Measurements from ENCODE around the gene TRIM3. TPM values are rescaled to one million over a fixed set of nuclear protein-coding genes. Genes with fewer than 3 reads are reported as not detected.

The TRIM3 gene
- total RNA-seq, 1 experiment from 2014 or later: 13.4 TPM

DNA sequence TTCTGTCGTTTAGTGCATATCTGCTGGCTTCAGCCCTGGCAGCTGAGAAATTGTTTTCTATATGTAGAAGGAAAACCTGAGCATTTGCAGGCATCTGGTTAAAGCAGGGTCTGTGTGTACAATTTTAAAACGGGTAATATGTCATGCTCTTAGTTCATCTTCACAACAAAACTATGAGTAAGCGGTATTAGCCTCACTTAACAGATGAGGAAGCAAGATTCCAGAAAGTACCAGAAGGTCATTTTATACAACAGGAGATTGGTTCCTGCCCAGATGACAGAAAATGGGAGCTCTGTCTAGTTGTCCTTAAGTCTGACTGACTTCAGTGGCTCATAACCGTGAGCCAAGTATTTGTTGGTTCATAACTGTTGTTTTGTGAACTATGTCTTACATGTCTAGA, 8.7 kb upstream of the TRIM3 start:
- intact Hi-C loops (cut with micrococcal nuclease): no loop called here
- no peak overlapping the region for H2AFZ ChIP-seq (ENCODE audit: low read depth, low read length, poor library complexity, severe bottlenecking)
- H3K4me1 ChIP-seq (ENCODE audit: control insufficient read depth in 1 of 2, insufficient read depth in 2 of 2, low read length in 2 of 2): peaks cover 13 to 21% of the 10 kb centered on the region in 2 experiments; a peak in 3 of 4 replicates
- no peaks in the 10 kb centered on the region for H3K9me3 ChIP-seq (ENCODE audit: control insufficient read depth in 1 of 2, insufficient read depth in 1 of 2, low read depth in 1 of 2, low read length in 2 of 2)
- peak overlapping the region; percentile 86 to 96 for H3K4me3 ChIP-seq (replicated peaks in 1 of 2; ENCODE audit: low read depth in 1 of 2, low read length in 2 of 2)
- no peak for TF ChIP-seq EZH2 (IDR thresholded peaks at IDR 0.05)
- no peak for TF ChIP-seq ZFX (IDR thresholded peaks at IDR 0.05)
- TF ChIP-seq CBX3 (IDR thresholded peaks at IDR 0.05; ENCODE audit: low read depth): no peak
- TF ChIP-seq RAD21 (IDR thresholded peaks at IDR 0.05; ENCODE audit: low read depth): no peak
- TF ChIP-seq SP1 (IDR thresholded peaks at IDR 0.05; ENCODE audit: low read depth): no peak
- TF ChIP-seq POLR2AphosphoS5 (IDR thresholded peaks at IDR 0.05; ENCODE audit: low read depth, low read length): no peak
- TF ChIP-seq ZNF274 (IDR thresholded peaks at IDR 0.05; ENCODE audit: low read depth, low read length): no peak
- TF ChIP-seq FOSL1 (IDR thresholded peaks at IDR 0.05; ENCODE audit: low read depth): no peak
- TF ChIP-seq, protein P1, sequence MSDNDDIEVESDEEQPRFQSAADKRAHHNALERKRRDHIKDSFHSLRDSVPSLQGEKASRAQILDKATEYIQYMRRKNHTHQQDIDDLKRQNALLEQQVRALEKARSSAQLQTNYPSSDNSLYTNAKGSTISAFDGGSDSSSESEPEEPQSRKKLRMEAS (IDR thresholded peaks at IDR 0.05): no peak
- TF ChIP-seq CTCF (IDR thresholded peaks at IDR 0.05 in 2 of 3, conservative IDR thresholded peaks at IDR 0.05 in 1 of 3; ENCODE audit: borderline replicate concordance in 1 of 3, insufficient read depth in 1 of 3, low read depth in 2 of 3, low read length in 2 of 3): no peak
- no peak for TF ChIP-seq POLR2A (IDR thresholded peaks at IDR 0.05; ENCODE audit: borderline replicate concordance, extremely low read depth, insufficient read depth, insufficient read length)
- no peak for TF ChIP-seq YY1 (IDR thresholded peaks at IDR 0.05; ENCODE audit: extremely low read depth, insufficient replicate concordance, low read depth, low read length)
- TF ChIP-seq EZH2phosphoT487 (IDR thresholded peaks at IDR 0.05; ENCODE audit: borderline replicate concordance): no peak
- TF ChIP-seq, protein P2, sequence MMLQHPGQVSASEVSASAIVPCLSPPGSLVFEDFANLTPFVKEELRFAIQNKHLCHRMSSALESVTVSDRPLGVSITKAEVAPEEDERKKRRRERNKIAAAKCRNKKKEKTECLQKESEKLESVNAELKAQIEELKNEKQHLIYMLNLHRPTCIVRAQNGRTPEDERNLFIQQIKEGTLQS (IDR thresholded peaks at IDR 0.05): no peak
- TF ChIP-seq CEBPB (IDR thresholded peaks at IDR 0.05; ENCODE audit: low read depth): no peak
- ChIA-PET POLR2A (no interaction called here), RAD21 (ENCODE audit: low non-redundant PET in 1 of 2, low total read pairs in 2 of 2, uncharacterized antibody in 2 of 2, unreplicated experiment in 2 of 2) (no interaction called here), CTCF (interaction anchor here (1.1 to 1.5 kb wide), 2 partner anchors 44 to 103 kb away, joined by 3 to 11 read pairs; no protein-coding TSS in a partner anchor)
- H3K27me3 ChIP-seq (ENCODE audit: insufficient read depth, low read length): no peaks in the 10 kb centered on the region
- H3K27ac ChIP-seq (ENCODE audit: low read depth, low read length): peak overlapping the region; percentile 57; the same call in 1 of the 2 replicates
- no peaks in the 10 kb centered on the region for H3K9me2 ChIP-seq (ENCODE audit: insufficient read depth)
- peak overlapping the region; percentile 93 for H3K9ac ChIP-seq (ENCODE audit: low read length)
- ATAC-seq (no peak), DNase-seq (ENCODE audit: low read depth, low spot score) (no peak)
- no peaks in the 10 kb centered on the region; the same call in 1 of the 2 replicates for H4K20me1 ChIP-seq (ENCODE audit: insufficient read depth)
- H3K79me2 ChIP-seq (ENCODE audit: insufficient read depth, low read length): peaks cover 52% of the 10 kb centered on the region
- H3K36me3 ChIP-seq (ENCODE audit: control insufficient read depth in 1 of 2, insufficient read depth in 2 of 2, low read length in 2 of 2): peaks cover 25 to 64% of the 10 kb centered on the region in 2 experiments
- no TSS peak for BruUV-seq (replicated peaks)
- H3K4me2 ChIP-seq (ENCODE audit: low read length): peak overlapping the region; percentile 93
